Measurements from ENCODE around the gene CHCHD6. TPM values are rescaled to one million over a fixed set of nuclear protein-coding genes. Genes with fewer than 3 reads are reported as not detected.

The CHCHD6 gene
- total and polyA plus RNA-seq, 4 donors = 2.0 to 5.1 (median 3.9) TPM

GRCh38 chr3:126985132-126985985 is 281.3 kb downstream of the CHCHD6 start:
- peaks cover 0 to 14% (median under 1%) of the 10 kb centered on the region in 4 donors for H3K36me3 ChIP-seq (ENCODE audit: control insufficient read depth in 4 of 4, insufficient read depth in 3 of 4, low read depth in 1 of 4, low read length in 3 of 4)
- H3K9me3 ChIP-seq (ENCODE audit: control insufficient read depth in 4 of 4, low read length in 3 of 4) = no peaks in the 10 kb centered on the region
- peaks cover 0 to 10% (median 8%) of the 10 kb centered on the region in 4 donors for H3K4me1 ChIP-seq (ENCODE audit: control insufficient read depth in 4 of 4, insufficient read depth in 4 of 4, low read length in 3 of 4)
- TF ChIP-seq HNF4G (IDR thresholded peaks at IDR 0.05) (no peak), NR2F2 (IDR thresholded peaks at IDR 0.05) (no peak), SP1 (IDR thresholded peaks at IDR 0.05) (no peak), EGR1 (IDR thresholded peaks at IDR 0.05; ENCODE audit: low read depth in 2 of 2) (no peak), REST (IDR thresholded peaks at IDR 0.05) (no peak), YY1 (IDR thresholded peaks at IDR 0.05) (no peak), MAX (IDR thresholded peaks at IDR 0.05) (no peak), CTCF (IDR thresholded peaks at IDR 0.05; ENCODE audit: low read depth, low read length, missing input control) (no peak), FOXA1 (IDR thresholded peaks at IDR 0.05) (no peak), ZBTB33 (IDR thresholded peaks at IDR 0.05) (no peak), GABPA (IDR thresholded peaks at IDR 0.05 in 1 of 2, conservative IDR thresholded peaks at IDR 0.05 in 1 of 2) (no peak)
- H3K4me3 ChIP-seq (ENCODE audit: low read depth in 1 of 3, low read length in 3 of 3) = no peak overlapping the region
- no peaks in the 10 kb centered on the region for H3K27me3 ChIP-seq (ENCODE audit: control insufficient read depth in 4 of 4, insufficient read depth in 4 of 4, low read length in 3 of 4)
- DNase-seq (ENCODE audit: low spot score) = no peak
- H3K27ac ChIP-seq (ENCODE audit: low read depth in 1 of 2, low read length in 2 of 2) = no peak overlapping the region
- H3K9ac ChIP-seq (ENCODE audit: low read depth in 1 of 2, low read length in 2 of 2) = no peak overlapping the region
- WGBS = 93% methylated on average over 17 of the region's 17 CpGs

DNA sequence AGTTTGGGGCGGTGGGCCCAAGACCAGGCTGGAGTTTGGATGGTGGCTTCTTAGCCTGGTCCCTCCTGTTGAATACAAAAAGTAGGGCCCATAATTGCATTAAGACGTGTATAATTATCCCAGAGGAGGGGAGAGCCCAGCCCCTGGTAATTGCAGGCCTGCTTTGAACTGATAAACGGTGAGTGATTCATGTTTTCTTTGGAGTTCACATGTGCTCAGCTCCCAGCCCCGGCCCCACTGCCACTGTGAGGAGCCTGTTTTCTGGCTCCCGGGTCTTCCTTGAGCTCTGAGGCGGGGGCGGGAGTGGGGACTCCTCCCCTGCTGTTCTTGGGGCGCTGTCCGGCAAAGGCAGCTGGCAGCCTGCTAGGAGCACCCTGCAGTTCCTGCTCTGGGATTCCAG is 282.0 kb downstream of the CHCHD6 start:
- no peaks in the 10 kb centered on the region for H3K27me3 ChIP-seq (ENCODE audit: control insufficient read depth in 4 of 4, insufficient read depth in 4 of 4, low read length in 3 of 4)
- no peak overlapping the region for H3K27ac ChIP-seq (ENCODE audit: low read depth in 1 of 2, low read length in 2 of 2)
- 84% methylated on average over 9 of the region's 9 CpGs for WGBS
- TF ChIP-seq SP1 (IDR thresholded peaks at IDR 0.05) = no peak
- H3K4me1 ChIP-seq (ENCODE audit: control insufficient read depth in 4 of 4, insufficient read depth in 4 of 4, low read length in 3 of 4) = peaks cover 0 to 10% (median 8%) of the 10 kb centered on the region in 4 donors
- H3K36me3 ChIP-seq (ENCODE audit: control insufficient read depth in 4 of 4, insufficient read depth in 3 of 4, low read depth in 1 of 4, low read length in 3 of 4) = peaks cover 0 to 14% (median under 1%) of the 10 kb centered on the region in 4 donors
- no peak for DNase-seq (ENCODE audit: low spot score)
- no peak overlapping the region for H3K4me3 ChIP-seq (ENCODE audit: low read depth in 1 of 3, low read length in 3 of 3)
- H3K9ac ChIP-seq (ENCODE audit: low read depth in 1 of 2, low read length in 2 of 2) = no peak overlapping the region
- H3K9me3 ChIP-seq (ENCODE audit: control insufficient read depth in 4 of 4, low read length in 3 of 4) = no peaks in the 10 kb centered on the region

All from liver (tissue), 9 donors.